ENCODE results near the gene MYO5B.

Gene MYO5B

DNA sequence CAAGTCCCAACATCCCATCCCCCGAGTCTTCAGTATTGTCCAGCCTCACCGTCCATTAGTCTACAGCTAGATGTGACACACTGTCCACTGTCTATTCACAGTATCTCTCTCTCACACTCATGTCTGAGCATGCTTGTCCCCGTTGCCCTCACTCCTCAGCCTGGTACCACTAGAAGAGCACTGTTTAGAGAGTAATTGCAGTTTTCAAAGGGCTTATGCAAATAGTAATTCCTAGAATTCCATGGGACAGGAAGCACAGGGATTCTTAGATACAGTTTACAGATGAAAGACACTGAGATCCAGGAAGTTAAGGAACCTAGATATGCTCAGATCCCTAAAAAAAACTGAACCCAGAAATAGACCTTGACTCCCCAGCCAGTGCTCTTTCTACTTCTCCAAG, 125.5 kb downstream of the MYO5B start:
- no peak for DNase-seq (ENCODE audit: low read depth)

DNA sequence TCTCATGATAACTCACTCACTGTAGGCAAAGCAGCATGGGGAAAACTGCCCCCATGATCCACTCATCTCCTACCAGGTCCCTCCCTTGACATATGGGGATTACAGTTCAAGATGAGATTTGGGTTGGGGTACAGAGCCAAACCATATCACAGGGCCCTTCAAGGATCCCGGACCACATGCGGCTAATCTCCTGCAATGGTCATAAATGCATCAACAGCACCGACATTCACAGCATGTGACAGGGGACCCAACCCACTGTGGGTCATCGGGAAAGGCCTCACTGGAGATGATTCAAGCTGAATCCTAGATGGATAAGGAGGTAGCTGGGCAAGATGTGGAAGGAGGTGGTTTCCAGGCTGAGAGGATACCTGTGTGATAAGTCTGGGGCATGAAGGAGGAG, 129.4 kb downstream of the MYO5B start:
- no peak for DNase-seq (ENCODE audit: low read depth)

DNA sequence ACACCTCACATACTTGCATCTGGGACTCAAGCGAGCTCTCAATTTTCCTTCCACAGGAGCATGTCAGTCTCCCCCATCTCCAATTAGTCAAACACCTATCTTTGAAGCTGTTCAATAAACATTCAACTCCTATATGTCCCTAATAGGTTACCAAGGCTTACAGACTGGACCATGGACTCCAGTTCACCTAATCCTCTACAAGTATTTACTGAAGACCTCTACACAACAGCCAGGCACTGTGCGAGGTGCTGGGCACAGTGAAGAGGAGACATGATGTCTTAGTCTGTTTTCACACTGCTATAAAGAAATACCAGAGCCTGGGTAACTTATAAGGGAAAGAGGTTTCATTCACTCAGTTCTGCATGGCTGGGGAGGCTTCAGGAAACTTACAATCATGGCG, 129.9 kb downstream of the MYO5B start:
- no peak for DNase-seq (ENCODE audit: low read depth)

DNA sequence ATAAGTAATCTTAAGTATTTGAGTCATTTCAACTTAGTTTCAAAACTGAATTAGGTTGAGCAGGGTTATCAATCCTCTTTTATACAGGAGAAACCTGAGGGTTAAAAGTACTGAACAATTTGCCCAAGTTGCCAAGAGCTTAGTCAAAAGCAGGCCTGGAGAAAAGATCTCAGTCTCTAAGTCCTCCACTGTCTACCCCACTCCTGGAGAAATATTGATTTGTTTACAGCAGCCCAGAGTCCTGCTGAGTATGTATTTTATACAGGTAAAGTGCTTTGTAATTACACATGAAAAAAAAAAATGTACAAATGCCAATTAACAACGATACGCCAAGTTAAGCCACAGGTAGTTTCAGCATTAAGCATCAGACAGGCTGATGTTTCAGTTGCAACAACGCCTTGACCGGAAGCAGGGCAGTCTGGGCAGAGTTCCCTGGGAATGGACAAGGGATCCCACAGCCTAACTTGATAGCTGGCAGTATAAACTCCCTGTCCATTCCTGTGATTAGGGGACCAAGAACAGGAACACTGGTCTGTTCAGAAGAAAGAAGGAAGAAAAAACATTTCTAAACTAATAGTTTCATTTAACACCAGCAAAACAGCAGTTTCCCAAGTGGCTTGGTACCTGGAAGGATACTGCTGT, 132.9 kb downstream of the MYO5B start:
- no peak for DNase-seq (ENCODE audit: low read depth)

DNA sequence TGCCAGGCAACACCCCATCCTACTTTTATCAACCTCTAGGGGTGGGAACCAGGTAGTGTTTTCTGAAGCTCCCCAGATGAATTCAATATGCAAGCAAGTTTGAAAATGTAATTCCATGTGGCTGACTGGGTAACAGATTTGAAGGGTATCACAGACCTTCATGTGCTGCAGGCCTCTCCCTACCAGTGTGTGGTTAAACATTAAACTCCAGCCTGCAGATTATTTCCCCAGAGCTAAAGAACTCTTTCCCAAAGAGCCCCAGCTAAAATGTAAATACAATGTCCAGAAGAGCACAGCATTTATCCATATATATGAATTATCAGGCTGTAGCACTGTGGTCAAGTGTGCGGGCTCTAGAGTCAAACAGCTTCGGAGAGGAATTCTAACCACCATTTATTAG, 134.1 kb downstream of the MYO5B start:
- no peak for DNase-seq (ENCODE audit: low read depth)

DNA sequence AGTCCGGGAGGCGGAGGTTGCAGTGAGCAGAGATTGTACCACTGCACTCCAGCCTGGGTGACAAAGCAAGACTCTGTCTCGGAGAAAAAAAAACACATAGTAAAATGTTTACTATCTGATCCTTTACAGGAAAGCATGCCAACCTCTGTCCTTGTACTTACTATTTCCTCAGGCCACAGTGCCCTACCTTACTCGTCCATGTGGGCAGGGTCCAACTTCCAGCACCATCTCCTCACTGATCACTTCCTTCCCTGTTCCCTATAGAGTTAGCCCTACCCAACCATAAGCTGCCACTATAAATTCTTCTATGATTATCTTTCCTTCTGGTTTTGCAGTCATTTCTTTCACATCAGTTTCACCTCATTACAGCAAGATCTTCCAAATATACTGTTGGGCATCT, 136.2 kb downstream of the MYO5B start:
- no peak for DNase-seq (ENCODE audit: low read depth)

DNA sequence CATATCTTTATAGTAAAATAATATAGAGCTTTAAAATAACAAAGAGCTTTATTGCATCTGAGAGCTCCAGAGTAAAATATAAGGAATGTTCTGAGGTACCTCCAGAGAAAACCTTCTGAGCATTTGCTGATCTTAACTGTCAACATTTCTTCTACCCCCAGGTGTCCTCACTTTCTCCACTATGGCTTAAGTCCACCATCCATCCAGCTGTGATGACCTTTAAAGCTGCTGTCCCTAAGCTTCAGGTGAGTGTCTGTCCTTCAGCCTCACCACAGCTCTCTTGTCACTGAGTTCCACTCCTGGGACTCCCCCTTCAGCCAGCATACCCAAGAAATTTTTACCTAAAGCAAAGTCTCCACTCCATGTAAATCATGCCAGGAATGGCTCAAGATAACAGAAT, 137.9 kb downstream of the MYO5B start:
- DNase-seq (ENCODE audit: low read depth), result no peak

DNA sequence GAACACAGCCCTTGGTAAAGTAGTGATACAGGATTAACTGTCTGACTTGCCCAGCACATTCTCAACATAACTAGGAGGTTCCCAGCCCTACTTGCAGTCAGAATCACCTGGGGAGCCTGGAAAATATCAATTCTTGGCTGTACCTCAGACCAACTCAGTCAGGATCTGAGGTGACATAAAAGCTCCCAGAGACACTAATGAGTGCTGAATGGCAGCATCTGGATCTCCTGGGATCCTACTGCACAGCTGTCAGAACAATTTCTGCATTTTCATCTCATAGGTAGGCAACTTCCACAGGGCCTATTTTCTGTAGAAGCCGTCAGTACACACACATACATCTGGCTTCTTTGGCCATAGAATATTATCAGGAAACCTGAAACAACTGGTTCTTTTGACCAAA, 138.8 kb downstream of the MYO5B start:
- no peak for DNase-seq (ENCODE audit: low read depth)

DNA sequence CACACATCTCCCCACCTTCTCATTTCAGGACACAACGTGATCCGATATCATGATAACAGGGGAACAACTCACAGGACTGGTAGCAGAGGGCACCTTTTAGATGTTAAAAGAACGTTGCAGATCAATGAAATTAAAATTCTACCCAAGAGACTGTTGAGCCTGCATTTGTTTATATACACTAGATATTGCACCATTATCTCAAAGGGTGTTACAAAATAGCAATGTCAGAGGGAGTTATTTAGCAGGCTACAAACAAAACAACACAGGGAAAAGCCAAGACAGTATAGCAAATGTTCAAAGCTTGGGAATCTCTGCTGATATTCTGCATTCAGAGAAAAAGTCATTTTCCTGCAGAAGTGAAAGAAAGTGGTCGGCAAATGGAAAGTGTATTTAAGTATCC, 139.5 kb downstream of the MYO5B start:
- no peak for DNase-seq (ENCODE audit: low read depth)

DNA sequence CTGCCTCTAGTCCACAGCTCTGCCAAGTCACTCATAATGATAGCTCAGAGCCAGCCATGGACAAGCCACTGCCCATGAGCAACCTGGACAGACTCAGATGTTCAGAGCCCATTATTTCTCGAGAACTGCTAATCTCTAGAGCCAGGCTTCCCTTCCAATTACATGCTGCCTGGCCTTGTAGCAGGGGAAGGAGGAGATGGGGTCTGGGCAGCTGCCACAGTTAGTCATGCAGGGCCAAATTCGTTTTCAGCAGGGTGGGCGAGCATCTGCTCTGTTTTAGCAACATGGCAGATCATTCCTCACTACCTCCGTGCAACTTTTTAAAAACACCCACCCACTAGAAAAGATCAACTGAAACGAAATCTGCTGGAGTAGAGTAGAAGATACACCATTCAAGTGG, 141.8 kb downstream of the MYO5B start:
- DNase-seq (ENCODE audit: low read depth), result no peak

DNA sequence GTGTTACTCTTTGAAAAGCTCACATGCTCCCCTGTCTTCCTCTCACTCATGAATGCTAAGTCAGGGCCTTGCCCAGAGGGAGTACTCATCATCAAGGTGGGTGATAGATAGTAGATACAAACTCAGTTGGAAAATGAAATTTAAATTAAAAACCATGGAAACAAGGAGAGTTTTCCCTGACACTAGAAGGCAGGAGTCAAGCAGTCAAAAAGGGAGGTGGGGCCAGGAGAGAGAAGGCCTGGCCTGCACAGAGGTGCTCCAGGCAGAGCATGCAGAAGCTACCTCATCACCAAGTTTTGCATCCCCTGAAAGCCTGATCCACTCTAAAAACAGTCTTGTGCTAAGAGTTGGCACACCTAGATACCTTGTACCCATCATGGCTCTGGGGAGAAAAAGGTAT, 143.7 kb downstream of the MYO5B start:
- DNase-seq (ENCODE audit: low read depth), result no peak

DNA sequence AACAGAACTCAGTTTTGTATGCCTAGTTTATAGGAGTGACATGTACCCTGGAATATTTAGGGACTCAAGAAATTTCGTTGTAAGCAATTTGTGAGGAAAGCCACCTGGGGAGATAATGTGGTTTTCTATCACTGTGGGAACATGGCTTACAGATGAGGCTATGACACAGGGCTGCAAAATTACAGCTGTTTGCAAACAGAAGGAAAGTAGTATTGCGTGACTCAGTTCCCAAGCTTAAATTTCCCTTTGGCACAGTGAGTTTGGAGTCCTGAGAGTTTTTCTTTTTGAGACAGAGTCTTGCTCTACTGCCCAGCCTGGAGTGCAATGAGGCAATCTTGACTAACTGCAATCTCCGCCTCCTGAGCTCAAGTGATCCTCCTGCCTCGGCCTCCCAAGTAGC, 149.8 kb downstream of the MYO5B start:
- DNase-seq (ENCODE audit: low read depth), result no peak

DNA sequence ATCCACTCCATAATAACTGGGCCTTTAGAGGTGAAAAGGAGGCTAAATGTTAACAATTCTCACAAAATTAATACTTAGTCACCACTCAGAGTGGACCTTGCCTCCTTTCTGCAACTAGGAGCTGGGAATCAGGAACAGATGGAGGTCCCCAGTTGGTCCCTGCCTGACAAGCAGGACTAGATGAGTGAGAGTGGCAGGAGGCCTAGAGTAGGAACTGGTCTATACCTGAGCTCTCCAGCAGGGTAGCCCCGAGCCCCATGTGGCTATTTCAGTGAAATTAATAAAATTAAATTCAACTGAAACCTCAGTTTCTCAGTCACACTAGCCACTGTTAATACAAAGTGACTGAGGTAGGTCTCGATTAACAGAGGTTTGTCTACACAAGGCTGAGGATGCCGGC, 150.5 kb downstream of the MYO5B start:
- DNase-seq (ENCODE audit: low read depth), result no peak

DNA sequence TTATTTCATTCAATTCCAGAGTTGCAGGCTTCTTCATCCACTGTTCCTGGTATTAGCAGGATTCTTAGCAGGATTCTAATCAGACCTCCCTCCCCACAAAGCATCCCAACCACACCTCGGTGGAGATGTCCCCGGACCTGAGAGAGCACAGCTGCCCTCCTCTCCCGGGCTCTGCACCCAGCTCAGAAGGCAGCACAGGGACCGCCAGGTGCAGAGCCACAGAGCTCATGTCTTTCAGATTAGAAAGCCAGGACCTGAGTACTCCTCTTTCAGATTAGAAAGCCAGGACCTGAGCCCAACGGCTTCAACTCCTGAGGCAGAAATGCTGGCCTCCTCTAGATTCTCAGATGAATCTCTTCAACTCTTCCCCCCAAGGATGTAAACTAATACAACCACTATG, 152.3 kb downstream of the MYO5B start:
- no peak for DNase-seq (ENCODE audit: low read depth)

DNA sequence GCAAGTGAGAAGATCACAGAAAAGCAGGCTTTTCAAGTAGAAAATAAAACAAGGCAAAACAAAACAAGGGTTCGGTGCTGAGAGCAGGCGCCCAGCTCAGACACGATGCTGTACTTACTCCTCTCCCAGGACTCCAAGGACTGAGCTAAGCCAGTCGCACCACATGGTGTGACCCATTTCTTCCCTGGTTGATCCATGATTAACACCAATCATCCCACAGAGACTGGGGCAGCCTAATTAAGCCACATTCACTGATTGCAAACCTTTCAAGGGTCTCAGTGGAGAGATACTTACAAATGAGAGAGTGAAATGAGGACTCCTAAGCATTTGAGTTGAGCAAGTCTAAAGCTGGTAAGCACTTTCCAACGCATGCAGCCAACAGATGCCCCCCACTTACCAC, 155.2 kb downstream of the MYO5B start:
- no peak for DNase-seq (ENCODE audit: low read depth)

DNA sequence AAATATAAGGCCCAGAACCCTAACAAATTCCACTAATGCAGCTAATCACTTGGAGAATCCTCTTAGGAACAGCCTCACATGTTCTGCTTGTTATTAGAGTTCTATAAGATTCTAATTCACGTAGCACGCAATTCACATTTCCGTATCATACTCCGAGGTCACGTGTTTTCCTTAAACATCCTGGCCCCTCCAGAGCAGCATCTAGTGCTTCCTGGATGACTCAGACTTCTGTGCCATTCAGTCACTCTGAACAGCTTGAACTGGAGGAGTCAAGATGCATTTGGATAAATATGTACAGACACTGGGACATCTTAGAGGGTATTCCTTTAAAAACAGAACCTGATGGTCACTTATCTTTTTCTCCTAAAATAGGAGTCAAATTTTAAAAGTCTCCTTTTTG, 156.5 kb downstream of the MYO5B start:
- DNase-seq (ENCODE audit: low read depth), result no peak

DNA sequence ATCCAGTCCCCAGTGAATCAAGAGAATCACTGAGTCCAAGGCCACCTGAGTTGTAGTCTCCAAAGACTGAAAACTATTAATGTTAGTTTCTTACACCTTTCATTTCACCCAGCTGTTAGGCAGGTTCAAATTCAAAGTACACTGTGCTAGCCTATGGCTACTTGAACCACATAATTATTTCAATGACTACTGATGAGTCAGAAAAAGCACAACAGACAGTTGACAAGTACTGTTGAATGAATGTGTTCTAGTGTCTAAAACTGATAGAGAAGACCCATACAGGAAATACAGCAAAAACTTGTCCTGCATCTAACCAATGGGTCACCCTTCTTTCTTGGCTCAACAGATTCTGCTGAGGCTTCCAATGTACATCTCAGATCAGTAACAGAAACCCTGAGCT, 160.9 kb downstream of the MYO5B start:
- no peak for DNase-seq (ENCODE audit: low read depth)

DNA sequence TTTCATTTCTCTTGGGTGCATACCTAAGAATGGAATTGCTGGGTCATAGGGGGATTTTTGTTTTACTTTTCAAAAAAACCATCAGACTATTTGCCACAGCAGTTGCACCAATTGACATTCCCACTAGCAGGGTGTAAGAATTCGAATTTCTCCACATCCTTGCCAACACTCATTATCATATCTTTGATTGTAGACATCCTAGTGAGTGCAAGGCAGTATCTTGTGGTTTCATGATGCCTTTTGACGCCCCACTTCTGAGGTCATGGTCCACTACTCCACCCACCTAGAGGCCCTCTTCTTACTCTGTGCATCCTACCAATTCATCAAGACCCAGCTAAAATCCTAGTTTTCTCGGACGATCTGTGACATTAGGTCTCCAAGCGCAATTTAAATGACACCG, 161.9 kb downstream of the MYO5B start:
- DNase-seq (ENCODE audit: low read depth), result no peak

DNA sequence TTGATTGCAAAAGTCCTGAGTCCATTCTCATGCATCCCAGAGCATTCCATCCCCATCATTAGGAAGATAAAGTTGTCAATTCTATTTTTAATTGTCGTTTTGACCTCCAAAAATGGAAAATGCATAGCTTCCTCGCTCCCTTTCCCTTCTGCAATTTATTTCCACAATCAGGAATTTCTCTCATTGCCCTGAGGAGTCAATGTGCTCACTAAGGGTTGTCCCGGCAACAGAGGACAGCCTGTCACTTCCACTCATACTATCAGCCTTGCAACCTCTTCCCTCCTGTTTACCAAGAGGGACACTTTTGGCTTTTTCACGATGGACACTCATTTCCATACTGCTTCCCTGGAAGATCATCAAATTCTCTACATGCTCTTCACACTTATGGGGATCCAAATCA, 164.8 kb downstream of the MYO5B start:
- DNase-seq (ENCODE audit: low read depth), result no peak

DNA sequence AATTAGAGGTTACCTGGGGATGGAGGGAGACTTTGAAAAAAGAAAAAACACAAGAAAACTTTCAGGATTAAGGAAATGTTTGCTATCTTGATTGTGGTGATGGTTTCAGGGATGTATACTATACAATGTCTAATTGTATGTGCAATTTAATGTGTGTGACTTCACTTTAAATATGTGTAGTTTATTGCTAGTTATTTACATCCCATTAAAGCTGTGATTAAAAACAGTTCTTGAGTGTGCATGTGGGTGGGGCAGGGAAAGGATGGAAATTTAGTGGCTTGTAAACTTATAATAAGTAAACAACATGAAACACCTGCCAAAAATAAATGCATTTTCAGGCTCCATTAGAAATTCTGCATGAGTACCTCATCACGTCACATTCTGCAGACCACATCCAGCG, 167.0 kb downstream of the MYO5B start:
- no peak for DNase-seq (ENCODE audit: low read depth)

DNA sequence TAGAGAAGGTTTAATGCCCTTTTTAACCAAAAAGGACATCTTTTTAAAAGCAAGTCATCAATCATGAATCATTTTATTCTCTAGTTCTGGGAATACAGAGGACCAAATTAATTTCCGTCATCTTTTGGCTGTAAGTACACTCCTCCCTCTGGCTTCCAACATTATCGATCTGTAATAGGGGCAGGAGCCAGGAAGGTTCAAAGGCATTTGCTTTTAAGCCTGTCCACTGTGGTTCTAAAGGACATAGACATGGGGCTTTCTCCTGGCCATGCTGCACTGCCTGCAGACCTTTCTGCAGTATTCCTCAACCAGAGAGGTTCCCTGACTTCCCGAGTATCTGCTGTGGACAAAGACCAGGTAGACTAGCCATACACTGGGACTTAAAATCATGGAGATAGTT, 170.5 kb downstream of the MYO5B start:
- no peak for DNase-seq (ENCODE audit: low read depth)

DNA sequence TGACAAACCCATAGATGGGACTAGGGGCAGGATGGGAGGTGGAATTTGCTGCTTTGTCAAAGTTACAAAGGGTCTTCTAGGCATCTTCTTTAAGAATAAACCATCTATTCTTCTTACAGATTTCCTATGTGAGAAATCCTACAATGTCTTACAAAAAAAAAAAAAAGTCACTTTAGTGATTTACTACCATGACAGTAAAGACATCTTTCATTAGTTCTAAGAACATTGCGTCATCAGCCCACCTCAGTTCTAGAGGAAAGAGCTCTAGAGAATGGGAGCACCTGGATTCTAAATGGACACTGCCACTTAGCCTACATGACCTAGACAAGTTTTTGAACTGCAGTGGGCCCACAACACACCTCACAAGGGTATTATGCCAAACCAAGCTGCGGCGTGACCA, 172.0 kb downstream of the MYO5B start:
- no peak for DNase-seq (ENCODE audit: low read depth)

DNA sequence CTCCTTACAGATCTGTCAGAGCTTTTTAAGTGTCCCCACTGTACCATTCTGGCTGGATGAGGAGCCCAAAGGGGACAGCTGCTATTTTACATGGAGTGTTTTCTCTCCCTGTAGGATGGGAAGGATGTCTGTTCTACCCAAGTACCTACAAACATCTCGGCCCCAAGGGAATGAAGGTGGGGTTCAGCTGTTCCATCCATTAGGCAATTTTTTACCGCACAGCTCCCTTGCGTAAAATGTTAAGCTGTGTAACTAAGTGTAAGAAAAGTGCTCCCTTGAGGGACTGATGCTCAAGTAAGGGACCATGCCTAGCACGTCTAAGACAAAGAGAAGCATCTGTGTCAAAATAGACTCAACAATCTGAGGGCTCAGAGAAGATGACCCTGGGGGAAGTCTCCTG, 180.3 kb downstream of the MYO5B start:
- no peak for DNase-seq (ENCODE audit: low read depth)

DNA sequence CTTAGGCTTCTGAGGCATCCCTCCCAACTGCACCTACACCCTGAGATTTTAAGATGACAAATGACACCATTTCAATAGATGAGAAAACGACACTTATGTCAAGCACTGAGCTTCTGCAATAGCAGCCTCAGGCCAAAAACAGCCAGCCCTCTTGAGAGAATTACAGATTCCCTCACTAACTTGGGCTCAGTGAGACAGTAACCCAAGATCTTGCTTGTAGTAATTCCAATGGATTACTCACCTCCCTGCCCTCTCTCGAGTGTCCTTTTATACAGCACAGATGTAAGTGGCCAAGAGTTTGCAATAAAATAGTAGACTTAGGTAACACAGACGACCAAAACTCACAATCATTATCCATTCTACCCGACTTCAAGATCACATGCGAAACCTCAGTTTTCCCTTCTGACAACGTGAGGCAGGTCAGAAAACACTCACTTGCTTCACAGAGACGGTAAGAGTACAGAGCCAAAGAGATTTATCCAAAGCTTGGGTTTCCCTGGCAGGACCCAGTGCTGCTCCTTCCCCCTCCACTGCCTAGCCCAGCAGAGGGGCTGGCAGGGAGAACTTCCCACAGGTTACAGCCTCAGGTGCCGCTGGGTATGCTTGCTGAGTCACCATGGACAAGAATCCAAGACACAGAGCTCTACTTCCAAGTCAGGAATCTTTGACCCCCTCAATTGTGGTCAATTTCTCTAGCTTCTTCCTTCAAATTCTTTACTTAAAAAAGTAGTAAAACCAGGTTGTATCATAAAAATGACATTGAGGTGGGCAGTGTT, 181.4 kb downstream of the MYO5B start:
- DNase-seq (ENCODE audit: low read depth), result no peak

All from activated T-helper 9 cell treated with anti-CD3 and anti-CD28 coated beads, Interleukin-2, amount 50 U/mL, for 16 hours (primary cell).